Transverse colon (tissue), 4 donors: ENCODE results near the gene LYZL6. TPM values are rescaled to one million over a fixed set of nuclear protein-coding genes. Genes with fewer than 3 reads are reported as not detected.

Source experiments
- DNase-seq: peaks from one replicate; pipeline ENCODE4 v3.0.0-alpha.2; 2019
- H3K27ac ChIP-seq, 4 donors: fragments of 200-600 bp; sonication (generic); 2 replicates each; pipeline ENCODE4 v1.5.1; 2016 to 2018; ENCODE audit warnings: inconsistent platforms in 4 of 4
- H3K27me3 ChIP-seq: fragments of 200-600 bp; sonication (generic); 2 replicates; pipeline ENCODE4 v1.5.1; 2017; ENCODE audit warnings: inconsistent platforms
- H3K36me3 ChIP-seq, 4 donors: fragments of 200-600 bp; sonication (generic); 2 replicates each; pipeline ENCODE4 v1.5.1; 2017 to 2019; ENCODE audit warnings: inconsistent platforms in 4 of 4
- H3K4me1 ChIP-seq, 4 donors: fragments of 200-600 bp; sonication (generic); 2 replicates each; pipeline ENCODE4 v1.5.1; 2017 to 2020; ENCODE audit warnings: inconsistent platforms in 4 of 4
- H3K4me3 ChIP-seq, 4 donors: fragments of 200-600 bp; sonication (generic); 1 replicate in 1 of 4; 2 replicates in 3 of 4; pipeline versions ENCODE4 v1.5.1 to v1.6.1; 2017 to 2019; ENCODE audit warnings: inconsistent platforms in 4 of 4
- H3K9me3 ChIP-seq, 2 donors: fragments of 200-600 bp; sonication (generic); 2 replicates each; pipeline ENCODE4 v1.5.1; 2017 to 2019; ENCODE audit warnings: inconsistent platforms in 2 of 2
- CTCF ChIP-seq, 5 experiments: fragments of 200-600 bp in 3 of 5; fragments of 450-650 bp in 2 of 5; sonication (generic) in 3 of 5; IDR thresholded peaks; 1 replicate in 2 of 5; 2 replicates in 3 of 5; pipeline ENCODE4 v1.5.1; 2016 to 2017; ENCODE audit warnings: antibody characterized with exemption in 5 of 5, inconsistent platforms in 3 of 5, mild to moderate bottlenecking in 2 of 5, moderate library complexity in 1 of 5
- EP300 ChIP-seq: sonication (generic); formaldehyde crosslinking; IDR thresholded peaks from one replicate; pipeline ENCODE4 v1.6.1; 2017; ENCODE audit warnings: antibody characterized with exemption, low read depth
- POLR2A ChIP-seq: fragments of 450-650 bp; IDR thresholded peaks from one replicate; pipeline ENCODE4 v1.6.1; 2016; ENCODE audit warnings: antibody characterized with exemption, mild to moderate bottlenecking, moderate library complexity
- POLR2AphosphoS5 ChIP-seq, 3 donors: sonication (generic); formaldehyde crosslinking; IDR thresholded peaks; one replicate each; pipeline ENCODE4 v1.6.1; 2016; ENCODE audit warnings: antibody characterized with exemption in 3 of 3
- WGBS, 2 donors: methylation state at CpG; one replicate each; pipeline ENCODE4 v1.1.5; 2018; ENCODE audit warnings: low coverage in 1 of 2; 5-methylcytosine and 5-hydroxymethylcytosine counted together
- in situ Hi-C, 4 donors: fragments of 200-750 bp; cut with MboI; loops; one replicate each; pipeline versions ENCODE4 v1.15.0 to v1.15.1; 2017; ENCODE audit warnings: low sequenced_read_pairs in 3 of 4, low pct_ligation_motif_present in 1 of 4, low pct_unique_long_range_greater_than_20kb in 1 of 4
- intact Hi-C: fragments of 100-400 bp; cut with DNase I; formaldehyde crosslinking; loops from one replicate; pipeline ENCODE4 v1.15.1; 2023; ENCODE audit warnings: low total_unique reads
- total RNA-seq, 4 donors: library from RNA; depleted of rRNA; stranded (reverse); fragments of >200 nt; gene quantifications; one replicate each; pipeline ENCODE4 v1.1.0, GENCODE V29; 2016

LYZL6 gene
- total RNA-seq, 4 donors from 2014 or later: not detected

DNA sequence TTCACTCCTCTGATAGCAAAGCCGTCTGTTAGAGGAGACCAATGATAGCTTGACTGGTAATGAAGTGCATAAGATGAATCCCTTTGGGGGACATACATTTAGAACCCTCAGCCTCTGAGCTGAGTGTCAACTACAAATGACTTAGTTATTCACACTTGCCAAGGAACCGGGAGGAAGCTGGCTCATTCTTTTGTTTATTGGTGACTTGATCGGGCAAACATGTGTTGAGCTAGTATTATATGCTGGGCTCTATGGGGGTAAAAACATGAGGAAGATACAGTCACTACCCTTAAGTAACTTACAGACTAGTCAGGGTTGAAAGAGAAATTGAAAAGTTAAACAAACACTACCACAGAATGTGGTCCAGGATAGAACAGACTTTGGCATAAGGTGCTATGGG lies 34.8 kb upstream of the LYZL6 start:
- Histone ChIP-seq H3K27ac (no peak overlapping the region), H3K4me1 (peaks cover 2 to 15% (median 9%) of the 10 kb centered on the region in 4 donors), H3K27me3 (no peaks in the 10 kb centered on the region), H3K9me3 (no peaks in the 10 kb centered on the region), H3K36me3 (no peaks in the 10 kb centered on the region), H3K4me3 (no peak overlapping the region)
- DNase-seq: no peak
- no peak for TF ChIP-seq POLR2A
- TF ChIP-seq EP300: no peak
- TF ChIP-seq POLR2AphosphoS5 (IDR thresholded peaks at IDR 0.05): no peak
- no peak for TF ChIP-seq CTCF (IDR thresholded peaks at IDR 0.05)
- 67 to 81% methylated on average over 2 to 3 of the region's 3 CpGs for WGBS, 2 donors
- in situ Hi-C loops (loop anchor here in 2 of 4 donors (10.0 kb wide), 1 partner anchor 166 kb away; no protein-coding TSS in a partner anchor), intact Hi-C loops (no loop called here)

- Histone ChIP-seq H3K4me3 (no peak overlapping the region), H3K9me3 (no peaks in the 10 kb centered on the region), H3K36me3 (no peaks in the 10 kb centered on the region), H3K27me3 (no peaks in the 10 kb centered on the region), H3K4me1 (peaks cover 2 to 23% (median 14%) of the 10 kb centered on the region in 4 donors), H3K27ac (no peak overlapping the region)
- no peak for DNase-seq
- in situ Hi-C loops: loop anchor here in 2 of 4 donors (10.0 kb wide), 1 partner anchor 167 kb away; no protein-coding TSS in a partner anchor
- intact Hi-C loops: no loop called here
- TF ChIP-seq POLR2A: no peak
- no peak for TF ChIP-seq EP300
- no peak for TF ChIP-seq CTCF (IDR thresholded peaks at IDR 0.05)
- TF ChIP-seq POLR2AphosphoS5 (IDR thresholded peaks at IDR 0.05): no peak
- WGBS, 2 donors: 86% methylated on average over 7 of the region's 7 CpGs; no CpG with 5 or more reads in 1 of the 2 donors
These were observed 34.0 kb upstream of the LYZL6 start for GRCh38 chr17:35977509-35977908.

DNA sequence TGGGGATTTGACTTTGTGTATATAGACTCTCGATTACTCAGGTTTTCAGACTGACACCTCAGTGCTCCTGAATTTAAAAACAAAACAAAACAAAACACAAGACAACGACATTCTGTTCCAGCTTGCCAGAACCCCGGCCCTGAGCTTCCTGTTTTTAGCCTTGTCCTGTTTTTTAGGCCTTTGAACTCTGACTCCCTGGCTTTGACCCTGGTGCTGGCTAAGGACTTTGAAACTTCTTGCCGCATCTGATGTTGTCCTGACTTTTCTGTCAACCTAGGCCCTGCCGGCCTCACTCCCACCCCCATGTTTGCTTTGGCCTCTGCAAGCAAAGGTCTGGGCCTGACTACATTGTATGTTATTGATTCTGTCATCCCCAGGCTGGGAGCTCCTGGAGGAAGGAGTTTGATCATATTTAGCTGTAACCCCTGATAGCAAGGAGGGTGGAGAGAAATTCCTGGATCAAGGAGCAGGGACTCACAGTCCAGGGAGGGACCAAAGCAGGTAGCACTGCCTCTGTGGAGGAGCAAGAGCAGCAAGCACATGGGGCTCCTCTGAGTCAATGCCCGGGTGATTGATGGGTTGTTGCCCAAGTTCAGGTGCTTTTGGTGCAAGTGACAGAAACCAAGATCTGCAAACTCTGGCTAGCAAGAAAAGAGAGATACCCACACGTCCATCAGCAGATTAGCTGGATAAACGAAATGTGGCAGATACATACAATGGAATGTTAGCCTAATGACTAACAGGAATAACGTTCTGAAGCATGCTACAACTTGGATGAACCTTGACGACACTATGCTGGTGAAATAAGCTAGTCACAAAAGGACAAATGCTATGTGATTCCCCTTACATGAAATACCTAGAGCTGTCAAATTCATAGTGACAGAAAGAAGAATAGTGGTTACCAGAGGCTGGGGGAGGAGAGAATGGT lies 30.1 kb upstream of the LYZL6 start:
- no peaks in the 10 kb centered on the region for H3K9me3 ChIP-seq
- no peak overlapping the region for H3K4me3 ChIP-seq
- no peaks in the 10 kb centered on the region for H3K36me3 ChIP-seq
- intact Hi-C loops: loop anchor here (5.0 kb wide), 1 partner anchor 509 kb away; no protein-coding TSS in a partner anchor
- no peak for DNase-seq
- peak overlapping the region in 3 of 4 donors; percentile 1 to 47 (median 29) for H3K27ac ChIP-seq
- no peak for TF ChIP-seq CTCF (IDR thresholded peaks at IDR 0.05)
- no peak for TF ChIP-seq POLR2A
- TF ChIP-seq EP300: no peak
- TF ChIP-seq POLR2AphosphoS5 (IDR thresholded peaks at IDR 0.05): no peak
- H3K27me3 ChIP-seq: no peaks in the 10 kb centered on the region
- WGBS, 2 donors: 31 to 50% methylated on average over 5 to 10 of the region's 10 CpGs
- in situ Hi-C loops: loop anchor here in 3 of 4 donors (5.0 to 25.0 kb wide), 3 partner anchors 169 to 514 kb away; partner anchors contain the start of gene ZNHIT3 (in 2 of the 3)
- peaks cover 2 to 26% (median 18%) of the 10 kb centered on the region in 4 donors for H3K4me1 ChIP-seq

DNA sequence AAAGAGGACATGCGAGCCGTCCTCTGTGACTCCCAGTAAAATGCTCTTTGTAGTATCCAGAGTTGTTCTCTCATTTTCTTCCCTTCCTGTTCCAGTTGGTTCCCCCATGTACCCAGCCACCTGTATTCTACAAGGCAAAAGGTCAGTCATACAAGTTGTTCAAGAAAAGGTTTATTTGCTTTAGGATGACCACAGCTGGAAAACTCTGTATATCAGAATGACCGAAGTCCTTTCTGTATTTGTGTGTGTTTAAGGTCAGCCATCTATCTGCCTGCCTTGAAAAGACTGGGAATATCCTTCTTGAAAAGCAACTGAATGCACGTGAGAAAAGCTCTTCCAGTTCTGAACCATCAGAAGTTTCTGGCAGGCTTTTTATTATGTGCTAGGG lies 29.4 kb upstream of the LYZL6 start:
- intact Hi-C loops: loop anchor here (5.0 kb wide), 1 partner anchor 509 kb away; no protein-coding TSS in a partner anchor
- Histone ChIP-seq H3K27me3 (no peaks in the 10 kb centered on the region), H3K27ac (peak overlapping the region in 3 of 4 donors; percentile 1 to 47 (median 29)), H3K36me3 (no peaks in the 10 kb centered on the region), H3K9me3 (no peaks in the 10 kb centered on the region), H3K4me3 (no peak overlapping the region), H3K4me1 (peaks cover 2 to 26% (median 18%) of the 10 kb centered on the region in 4 donors)
- TF ChIP-seq POLR2A (no peak), POLR2AphosphoS5 (IDR thresholded peaks at IDR 0.05) (no peak), CTCF (IDR thresholded peaks at IDR 0.05) (no peak), EP300 (no peak)
- WGBS, 2 donors: 28 to 76% methylated on average over 2 to 4 of the region's 4 CpGs
- DNase-seq: no peak
- in situ Hi-C loops: loop anchor here in 3 of 4 donors (5.0 to 25.0 kb wide), 3 partner anchors 169 to 514 kb away; partner anchors contain the start of gene ZNHIT3 (in 2 of the 3)
